Measurements from ENCODE around the gene CRMP1.

DNA sequence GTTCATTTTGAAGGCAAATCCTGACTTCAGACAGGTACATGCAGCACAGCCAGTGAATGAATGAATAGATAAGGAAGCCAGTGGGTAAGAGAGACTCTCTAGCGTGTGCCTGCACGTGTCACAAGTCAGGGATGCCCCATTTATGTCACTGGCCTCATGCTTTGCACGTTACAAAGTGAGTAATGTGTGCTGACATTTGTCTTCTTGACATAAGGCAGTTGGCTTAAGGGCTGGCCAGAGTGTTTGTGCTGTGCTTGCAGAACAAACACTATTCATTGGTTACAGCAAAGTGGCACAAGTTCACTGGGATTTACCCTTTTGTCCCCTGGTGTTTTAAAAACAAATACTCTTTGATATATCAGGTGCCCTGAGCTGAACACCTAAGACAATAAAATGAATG is 55.9 kb downstream of the CRMP1 start:
- TF ChIP-seq, protein P1, sequence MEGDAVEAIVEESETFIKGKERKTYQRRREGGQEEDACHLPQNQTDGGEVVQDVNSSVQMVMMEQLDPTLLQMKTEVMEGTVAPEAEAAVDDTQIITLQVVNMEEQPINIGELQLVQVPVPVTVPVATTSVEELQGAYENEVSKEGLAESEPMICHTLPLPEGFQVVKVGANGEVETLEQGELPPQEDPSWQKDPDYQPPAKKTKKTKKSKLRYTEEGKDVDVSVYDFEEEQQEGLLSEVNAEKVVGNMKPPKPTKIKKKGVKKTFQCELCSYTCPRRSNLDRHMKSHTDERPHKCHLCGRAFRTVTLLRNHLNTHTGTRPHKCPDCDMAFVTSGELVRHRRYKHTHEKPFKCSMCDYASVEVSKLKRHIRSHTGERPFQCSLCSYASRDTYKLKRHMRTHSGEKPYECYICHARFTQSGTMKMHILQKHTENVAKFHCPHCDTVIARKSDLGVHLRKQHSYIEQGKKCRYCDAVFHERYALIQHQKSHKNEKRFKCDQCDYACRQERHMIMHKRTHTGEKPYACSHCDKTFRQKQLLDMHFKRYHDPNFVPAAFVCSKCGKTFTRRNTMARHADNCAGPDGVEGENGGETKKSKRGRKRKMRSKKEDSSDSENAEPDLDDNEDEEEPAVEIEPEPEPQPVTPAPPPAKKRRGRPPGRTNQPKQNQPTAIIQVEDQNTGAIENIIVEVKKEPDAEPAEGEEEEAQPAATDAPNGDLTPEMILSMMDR (IDR thresholded peaks at IDR 0.05): no peak
- TF ChIP-seq POLR2A (IDR thresholded peaks at IDR 0.05): no peak
